ENCODE results near the gene PLOD1.

PLOD1 gene

DNA sequence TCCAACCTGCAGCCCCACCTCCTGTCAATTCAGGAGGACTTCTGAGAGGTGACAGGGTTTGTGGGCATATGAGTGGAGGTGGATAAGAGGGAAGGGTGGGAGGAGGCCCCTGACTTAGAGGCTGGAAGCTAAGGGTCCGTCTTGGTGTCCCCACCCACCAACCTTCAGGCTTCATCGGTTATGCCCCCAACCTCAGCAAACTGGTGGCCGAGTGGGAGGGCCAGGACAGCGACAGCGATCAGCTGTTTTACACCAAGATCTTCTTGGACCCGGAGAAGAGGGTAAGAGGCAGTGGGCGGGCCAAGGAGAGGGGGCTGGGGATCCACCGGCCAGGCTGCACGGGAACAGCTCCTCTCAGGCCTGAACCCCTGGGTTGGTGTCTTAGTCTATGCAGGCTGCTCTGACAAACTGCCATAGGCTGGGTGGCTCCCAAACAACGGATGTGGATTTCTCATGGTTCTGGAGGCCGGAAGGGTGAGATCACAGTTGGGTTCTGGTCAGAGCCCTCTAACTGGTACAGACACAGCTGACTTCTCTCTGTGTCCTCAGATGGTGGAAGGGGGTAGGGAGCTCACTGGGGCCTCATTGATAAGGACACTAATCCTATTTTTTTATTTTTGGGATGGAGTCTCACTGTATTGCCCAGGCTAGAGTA is 18.1 kb downstream of the PLOD1 start:
- H3K36me3 ChIP-seq, result peaks cover 95% of the 10 kb centered on the region
- H3K4me2 ChIP-seq, result no peak overlapping the region
- no peak for TF ChIP-seq Cebpa-rat (IDR thresholded peaks at IDR 0.05)
- no peaks in the 10 kb centered on the region for H4K20me1 ChIP-seq
- H3K27me3 ChIP-seq, result no peaks in the 10 kb centered on the region
- no peaks in the 10 kb centered on the region for H3K4me1 ChIP-seq
- H3K9ac ChIP-seq, result no peak overlapping the region
- H3K9me3 ChIP-seq, result 0 out of 2 replicates have a peak, but pooled peaks cover 6% of the 10 kb centered on the region
- H3K4me3 ChIP-seq, result no peak overlapping the region
- H3K27ac ChIP-seq, result no peak overlapping the region

DNA sequence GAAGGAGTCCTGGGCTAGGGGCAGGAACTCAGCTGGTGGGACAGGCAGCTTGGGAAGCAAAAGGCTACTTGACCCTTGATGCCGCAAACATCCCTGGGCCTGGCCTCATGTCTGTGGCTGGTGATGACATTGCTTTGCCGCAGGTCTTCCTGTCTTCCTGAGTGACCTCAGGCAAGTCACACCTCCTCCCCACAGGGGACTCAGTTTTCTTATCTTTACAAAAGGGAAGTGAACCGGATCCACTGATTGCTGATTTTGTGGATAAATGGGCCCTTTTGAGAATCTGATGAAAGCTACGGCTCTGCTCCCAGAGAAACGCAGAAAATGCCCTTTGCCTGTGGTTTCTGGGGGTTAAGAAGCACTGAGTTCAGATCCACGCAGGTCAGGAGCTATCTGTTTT is 20.7 kb downstream of the PLOD1 start:
- Histone ChIP-seq H3K27ac (no peak overlapping the region), H4K20me1 (no peaks in the 10 kb centered on the region), H3K4me2 (no peak overlapping the region), H3K9ac (no peak overlapping the region), H3K9me3 (no peaks in the 10 kb centered on the region), H3K4me3 (no peak overlapping the region), H3K36me3 (peaks cover 93% of the 10 kb centered on the region), H3K27me3 (no peaks in the 10 kb centered on the region), H3K4me1 (no peaks in the 10 kb centered on the region)
- TF ChIP-seq Cebpa-rat (IDR thresholded peaks at IDR 0.05), result no peak

GRCh38 chr1:11957398-11957797 is 22.9 kb downstream of the PLOD1 start:
- TF ChIP-seq Cebpa-rat (IDR thresholded peaks at IDR 0.05), result no peak
- H3K27ac ChIP-seq, result no peak overlapping the region
- H3K9me3 ChIP-seq, result no peaks in the 10 kb centered on the region
- H3K9ac ChIP-seq, result no peak overlapping the region
- H3K4me2 ChIP-seq, result no peak overlapping the region
- H3K4me1 ChIP-seq, result no peaks in the 10 kb centered on the region
- peaks cover 96% of the 10 kb centered on the region for H3K36me3 ChIP-seq
- H3K4me3 ChIP-seq, result no peak overlapping the region
- H4K20me1 ChIP-seq, result no peaks in the 10 kb centered on the region
- H3K27me3 ChIP-seq, result no peaks in the 10 kb centered on the region

GRCh38 chr1:11957897-11958296 is 23.4 kb downstream of the PLOD1 start:
- H3K4me2 ChIP-seq, result no peak overlapping the region
- H3K4me1 ChIP-seq, result no peaks in the 10 kb centered on the region
- no peaks in the 10 kb centered on the region for H3K9me3 ChIP-seq
- H4K20me1 ChIP-seq, result no peaks in the 10 kb centered on the region
- H3K36me3 ChIP-seq, result peaks cover 95% of the 10 kb centered on the region
- no peaks in the 10 kb centered on the region for H3K27me3 ChIP-seq
- no peak overlapping the region for H3K4me3 ChIP-seq
- H3K9ac ChIP-seq, result no peak overlapping the region
- H3K27ac ChIP-seq, result no peak overlapping the region
- no peak for TF ChIP-seq Cebpa-rat (IDR thresholded peaks at IDR 0.05)

DNA sequence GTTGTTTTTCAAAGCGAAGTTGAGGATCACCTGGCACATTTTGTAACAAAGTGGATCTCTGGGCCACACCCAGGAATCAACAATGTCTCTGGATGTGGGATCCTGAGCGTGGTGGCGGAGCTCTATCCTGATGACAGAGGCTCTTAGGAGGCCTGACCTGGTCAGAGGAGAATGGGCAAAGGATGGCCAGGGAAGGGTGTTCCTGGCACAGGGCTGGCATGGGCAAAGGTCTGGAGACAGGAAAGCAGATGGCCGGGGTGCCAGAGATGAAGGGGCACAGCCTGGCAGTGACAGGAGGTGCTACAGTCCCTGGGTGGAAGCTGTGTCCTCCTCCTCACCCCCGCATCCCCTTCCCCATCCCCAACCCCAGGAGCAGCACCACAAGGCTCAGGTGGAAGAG is 25.8 kb downstream of the PLOD1 start:
- H3K4me1 ChIP-seq, result no peaks in the 10 kb centered on the region
- H3K9me3 ChIP-seq, result no peaks in the 10 kb centered on the region
- H4K20me1 ChIP-seq, result no peaks in the 10 kb centered on the region
- H3K27me3 ChIP-seq, result no peaks in the 10 kb centered on the region
- TF ChIP-seq Cebpa-rat (IDR thresholded peaks at IDR 0.05), result no peak
- no peak overlapping the region for H3K9ac ChIP-seq
- H3K4me3 ChIP-seq, result no peak overlapping the region
- no peak overlapping the region for H3K4me2 ChIP-seq
- H3K36me3 ChIP-seq, result peaks cover 95% of the 10 kb centered on the region
- H3K27ac ChIP-seq, result no peak overlapping the region

GRCh38 chr1:11960715-11961114 is 26.2 kb downstream of the PLOD1 start:
- H3K9me3 ChIP-seq, result no peaks in the 10 kb centered on the region
- H3K36me3 ChIP-seq, result peaks cover 95% of the 10 kb centered on the region
- no peak overlapping the region for H3K9ac ChIP-seq
- H3K4me3 ChIP-seq, result no peak overlapping the region
- H3K27ac ChIP-seq, result no peak overlapping the region
- H4K20me1 ChIP-seq, result no peaks in the 10 kb centered on the region
- no peak overlapping the region for H3K4me2 ChIP-seq
- no peaks in the 10 kb centered on the region for H3K4me1 ChIP-seq
- no peaks in the 10 kb centered on the region for H3K27me3 ChIP-seq
- no peak for TF ChIP-seq Cebpa-rat (IDR thresholded peaks at IDR 0.05)

DNA sequence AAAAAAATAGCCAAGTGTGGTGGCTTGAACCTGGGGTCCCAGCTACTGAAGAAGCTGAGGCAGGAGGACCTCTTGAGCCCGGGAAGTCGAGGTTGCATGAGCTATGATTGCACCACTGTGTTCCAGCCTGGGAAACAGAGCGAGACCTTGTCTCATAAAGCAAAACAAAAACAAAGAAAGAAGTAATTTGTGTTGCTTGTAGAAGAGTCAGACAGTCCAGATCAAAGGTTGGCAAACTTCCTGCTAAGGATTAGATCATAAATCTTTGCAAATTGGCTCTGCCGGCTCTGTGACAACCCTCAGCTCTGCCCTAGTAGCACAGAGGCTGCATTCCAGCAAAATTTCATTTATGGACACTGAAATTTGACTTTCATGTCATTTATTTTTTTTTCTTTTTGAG is 26.7 kb downstream of the PLOD1 start:
- no peaks in the 10 kb centered on the region for H3K9me3 ChIP-seq
- H3K9ac ChIP-seq, result no peak overlapping the region
- H3K4me3 ChIP-seq, result no peak overlapping the region
- H4K20me1 ChIP-seq, result no peaks in the 10 kb centered on the region
- H3K27me3 ChIP-seq, result no peaks in the 10 kb centered on the region
- H3K27ac ChIP-seq, result no peak overlapping the region
- H3K36me3 ChIP-seq, result peaks cover 95% of the 10 kb centered on the region
- no peak overlapping the region for H3K4me2 ChIP-seq
- H3K4me1 ChIP-seq, result no peaks in the 10 kb centered on the region
- no peak for TF ChIP-seq Cebpa-rat (IDR thresholded peaks at IDR 0.05)

GRCh38 chr1:11963622-11964021 is 29.1 kb downstream of the PLOD1 start:
- Histone ChIP-seq H3K9ac (no peak overlapping the region), H3K4me3 (no peak overlapping the region), H3K27ac (no peak overlapping the region), H3K27me3 (no peaks in the 10 kb centered on the region), H3K4me1 (peaks cover 5% of the 10 kb centered on the region; the same call in 1 of the 2 replicates), H3K4me2 (no peak overlapping the region), H4K20me1 (no peaks in the 10 kb centered on the region), H3K9me3 (no peaks in the 10 kb centered on the region), H3K36me3 (peaks cover 71% of the 10 kb centered on the region)
- no peak for TF ChIP-seq Cebpa-rat (IDR thresholded peaks at IDR 0.05)

- no peaks in the 10 kb centered on the region for H4K20me1 ChIP-seq
- H3K36me3 ChIP-seq, result peaks cover 67% of the 10 kb centered on the region
- H3K4me3 ChIP-seq, result no peak overlapping the region
- no peak overlapping the region for H3K27ac ChIP-seq
- no peak for TF ChIP-seq Cebpa-rat (IDR thresholded peaks at IDR 0.05)
- no peak overlapping the region for H3K9ac ChIP-seq
- H3K27me3 ChIP-seq, result no peaks in the 10 kb centered on the region
- no peaks in the 10 kb centered on the region for H3K9me3 ChIP-seq
- H3K4me1 ChIP-seq, result peaks cover 5% of the 10 kb centered on the region; the same call in 1 of the 2 replicates
- no peak overlapping the region for H3K4me2 ChIP-seq
These were observed 30.1 kb downstream of the PLOD1 start for GRCh38 chr1:11964656-11965055.

GRCh38 chr1:11967028-11967547 is 32.6 kb downstream of the PLOD1 start:
- TF ChIP-seq Cebpa-rat (IDR thresholded peaks at IDR 0.05), result no peak
- peaks cover 5% of the 10 kb centered on the region; the same call in 1 of the 2 replicates for H3K4me1 ChIP-seq
- no peak overlapping the region for H3K4me3 ChIP-seq
- no peaks in the 10 kb centered on the region for H3K27me3 ChIP-seq
- H3K36me3 ChIP-seq, result peaks cover 50% of the 10 kb centered on the region
- no peaks in the 10 kb centered on the region for H4K20me1 ChIP-seq
- no peak overlapping the region for H3K9ac ChIP-seq
- H3K27ac ChIP-seq, result no peak overlapping the region
- no peak overlapping the region for H3K4me2 ChIP-seq
- H3K9me3 ChIP-seq, result no peaks in the 10 kb centered on the region

Measured in BLaER1 (cell line).